Neural cell (in vitro differentiated cells): Measurements from ENCODE around the gene C2CD2. TPM values are rescaled to one million over a fixed set of nuclear protein-coding genes. Genes with fewer than 3 reads are reported as not detected.

Experiments used
- H2AFZ ChIP-seq: fragments of 200-600, 300-800 bp; sonication (generic), shearing (Covaris generic); 2 replicates; pipeline ENCODE4 v1.6.0; 2014; ENCODE audit warnings: low read depth, mild to moderate bottlenecking, antibody characterized with exemption, low read length, moderate library complexity
- H3F3A ChIP-seq: fragments of 200-600 bp; shearing (Covaris generic); 2 replicates; pipeline ENCODE4 v1.6.1; 2016; ENCODE audit warnings: mild to moderate bottlenecking, moderate library complexity, mixed read lengths, antibody characterized with exemption, low read length; ENCODE audit not compliant: insufficient read depth, poor library complexity, severe bottlenecking
- H3K27ac ChIP-seq: fragments of 200-600, 300-800 bp; sonication (generic), shearing (Covaris generic); 2 replicates; pipeline ENCODE4 v1.5.1; 2014; ENCODE audit warnings: mild to moderate bottlenecking, low read length, moderate library complexity
- H3K27me3 ChIP-seq: fragments of 300-800, 200-600 bp; sonication (generic), shearing (Covaris generic); 2 replicates; pipeline ENCODE4 v1.6.0; 2014; ENCODE audit warnings: mild to moderate bottlenecking, low read depth, low read length, moderate library complexity; ENCODE audit not compliant: insufficient read depth
- H3K36me3 ChIP-seq: fragments of 300-800, 200-600 bp; sonication (generic), shearing (Covaris generic); 2 replicates; pipeline ENCODE4 v1.5.1; 2014; ENCODE audit warnings: mild to moderate bottlenecking, antibody characterized with exemption, low read length, moderate library complexity; ENCODE audit not compliant: insufficient read depth
- H3K4me2 ChIP-seq: fragments of 300-800, 200-600 bp; sonication (generic), shearing (Covaris generic); 2 replicates; pipeline ENCODE4 v1.6.0; 2014; ENCODE audit warnings: mild to moderate bottlenecking, low read length
- H3K4me3 ChIP-seq: fragments of 300-800, 200-600 bp; sonication (generic), shearing (Covaris generic); 2 replicates; pipeline ENCODE4 v1.5.1; 2014; ENCODE audit warnings: mild to moderate bottlenecking, low read length, moderate library complexity
- H3K79me2 ChIP-seq: fragments of 200-600 bp; shearing (Covaris generic); replicated peaks from 2 replicates; pipeline ENCODE4 v1.6.0; 2014; ENCODE audit warnings: mild to moderate bottlenecking, low read length, moderate library complexity; ENCODE audit not compliant: insufficient read depth
- H3K9ac ChIP-seq: fragments of 300-800, 200-600 bp; sonication (generic), shearing (Covaris generic); 2 replicates; pipeline ENCODE4 v1.6.1; 2016; ENCODE audit warnings: mild to moderate bottlenecking, low read length, mixed read lengths
- H3K9me2 ChIP-seq: fragments of 200-600 bp; shearing (Covaris generic); 2 replicates; pipeline ENCODE4 v1.6.1; 2016; ENCODE audit warnings: mild to moderate bottlenecking, low read length, mixed read lengths; ENCODE audit not compliant: insufficient read depth
- H3K9me3 ChIP-seq: fragments of 200-600, 300-800 bp; sonication (generic), shearing (Covaris generic); 2 replicates; pipeline ENCODE4 v1.6.1; 2016; ENCODE audit warnings: mild to moderate bottlenecking, mixed run types, low read length, moderate library complexity, mixed read lengths
- H4K20me1 ChIP-seq: fragments of 200-600 bp; shearing (Covaris generic); 2 replicates; pipeline ENCODE4 v1.6.1; 2016; ENCODE audit warnings: mild to moderate bottlenecking, mixed run types; ENCODE audit not compliant: insufficient read depth
- EP300 ChIP-seq: fragments of 450-650 bp; conservative IDR thresholded peaks from 2 replicates; pipeline ENCODE4 v1.6.1; 2014; ENCODE audit warnings: antibody characterized with exemption, mild to moderate bottlenecking, moderate library complexity; ENCODE audit not compliant: poor library complexity, severe bottlenecking
- EZH2 ChIP-seq: fragments of 200-600, 300-800 bp; shearing (Covaris generic), sonication (generic); IDR thresholded peaks from 2 replicates; pipeline ENCODE4 v1.6.1; 2014; ENCODE audit warnings: antibody characterized with exemption, low read length, borderline replicate concordance, mild to moderate bottlenecking; ENCODE audit not compliant: insufficient read depth, poor library complexity, severe bottlenecking
- MXI1 ChIP-seq: fragments of 450-650 bp; conservative IDR thresholded peaks from 2 replicates; pipeline ENCODE4 v1.6.1; 2014; ENCODE audit warnings: antibody characterized with exemption, mild to moderate bottlenecking; ENCODE audit not compliant: poor library complexity, severe bottlenecking
- POLR2AphosphoS5 ChIP-seq: IDR thresholded peaks from 2 replicates; pipeline ENCODE4 v1.6.1; 2012
- RAD21 ChIP-seq: fragments of 450-650 bp; conservative IDR thresholded peaks from 2 replicates; pipeline ENCODE4 v1.6.1; 2014; ENCODE audit warnings: antibody characterized with exemption, mild to moderate bottlenecking, moderate library complexity
- REST ChIP-seq: IDR thresholded peaks from 2 replicates; pipeline ENCODE4 v1.6.1; 2012; ENCODE audit warnings: borderline replicate concordance
- SMC3 ChIP-seq: fragments of 450-650 bp; conservative IDR thresholded peaks from 2 replicates; pipeline ENCODE4 v1.6.1; 2014; ENCODE audit warnings: antibody characterized with exemption, mild to moderate bottlenecking, moderate library complexity; ENCODE audit not compliant: poor library complexity
- TAF1 ChIP-seq: IDR thresholded peaks from 2 replicates; pipeline ENCODE4 v1.6.1; 2012; ENCODE audit warnings: low read depth
- polyA plus RNA-seq: library from polyadenylated mRNA; depleted of rRNA; stranded (reverse); fragments of >200 nt; gene quantifications from 2 replicates; pipeline ENCODE4 v1.2.3, GENCODE V29; 2014
- TF ChIP-seq, protein P1 (sequence below): fragments of 450-650 bp; IDR thresholded peaks from 2 replicates; pipeline ENCODE4 v1.5.1; 2014; ENCODE audit warnings: antibody characterized with exemption, mild to moderate bottlenecking, moderate library complexity; ENCODE audit not compliant: poor library complexity, severe bottlenecking

C2CD2 gene
- polyA plus RNA-seq, 1 donor from 2014 or later, result 0.88 TPM

GRCh38 chr21:41885341-41886024 is 68.3 kb downstream of the C2CD2 start:
- TF ChIP-seq REST (no peak), EP300 (no peak), EZH2 (no peak), SMC3 (no peak), TAF1 (no peak), POLR2AphosphoS5 (no peak), RAD21 (no peak), MXI1 (no peak)
- TF ChIP-seq, protein P1, sequence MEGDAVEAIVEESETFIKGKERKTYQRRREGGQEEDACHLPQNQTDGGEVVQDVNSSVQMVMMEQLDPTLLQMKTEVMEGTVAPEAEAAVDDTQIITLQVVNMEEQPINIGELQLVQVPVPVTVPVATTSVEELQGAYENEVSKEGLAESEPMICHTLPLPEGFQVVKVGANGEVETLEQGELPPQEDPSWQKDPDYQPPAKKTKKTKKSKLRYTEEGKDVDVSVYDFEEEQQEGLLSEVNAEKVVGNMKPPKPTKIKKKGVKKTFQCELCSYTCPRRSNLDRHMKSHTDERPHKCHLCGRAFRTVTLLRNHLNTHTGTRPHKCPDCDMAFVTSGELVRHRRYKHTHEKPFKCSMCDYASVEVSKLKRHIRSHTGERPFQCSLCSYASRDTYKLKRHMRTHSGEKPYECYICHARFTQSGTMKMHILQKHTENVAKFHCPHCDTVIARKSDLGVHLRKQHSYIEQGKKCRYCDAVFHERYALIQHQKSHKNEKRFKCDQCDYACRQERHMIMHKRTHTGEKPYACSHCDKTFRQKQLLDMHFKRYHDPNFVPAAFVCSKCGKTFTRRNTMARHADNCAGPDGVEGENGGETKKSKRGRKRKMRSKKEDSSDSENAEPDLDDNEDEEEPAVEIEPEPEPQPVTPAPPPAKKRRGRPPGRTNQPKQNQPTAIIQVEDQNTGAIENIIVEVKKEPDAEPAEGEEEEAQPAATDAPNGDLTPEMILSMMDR, result no peak
- H3K36me3 ChIP-seq, result no peaks in the 10 kb centered on the region
- H3K4me2 ChIP-seq, result no peak overlapping the region
- H3K4me3 ChIP-seq, result no peak overlapping the region
- no peaks in the 10 kb centered on the region for H4K20me1 ChIP-seq
- H3F3A ChIP-seq, result no peaks in the 10 kb centered on the region
- no peak overlapping the region for H3K9ac ChIP-seq
- no peaks in the 10 kb centered on the region for H3K27me3 ChIP-seq
- H3K9me3 ChIP-seq, result no peaks in the 10 kb centered on the region
- H3K9me2 ChIP-seq, result no peaks in the 10 kb centered on the region
- no peak overlapping the region for H2AFZ ChIP-seq
- no peak overlapping the region for H3K27ac ChIP-seq
- no peaks in the 10 kb centered on the region for H3K79me2 ChIP-seq

- Histone ChIP-seq H3K9me3 (no peaks in the 10 kb centered on the region), H3K9me2 (no peaks in the 10 kb centered on the region), H3F3A (no peaks in the 10 kb centered on the region), H3K9ac (no peak overlapping the region), H3K4me3 (no peak overlapping the region), H3K79me2 (no peaks in the 10 kb centered on the region), H2AFZ (no peak overlapping the region), H3K36me3 (no peaks in the 10 kb centered on the region), H3K27me3 (no peaks in the 10 kb centered on the region), H3K27ac (no peak overlapping the region), H3K4me2 (no peak overlapping the region), H4K20me1 (no peaks in the 10 kb centered on the region)
- no peak for TF ChIP-seq TAF1
- TF ChIP-seq MXI1, result no peak
- TF ChIP-seq POLR2AphosphoS5, result no peak
- TF ChIP-seq EZH2, result no peak
- TF ChIP-seq, protein P1, result no peak
- no peak for TF ChIP-seq RAD21
- no peak for TF ChIP-seq SMC3
- no peak for TF ChIP-seq REST
- no peak for TF ChIP-seq EP300
Measured at GRCh38 chr21:41884501-41885030, 69.3 kb downstream of the C2CD2 start.
